BE2C (cell line): ENCODE measurements around the gene HOXD8.

ENCODE experiments used
- DNase-seq: peaks from one replicate; pipeline ENCODE4 v3.0.0-alpha.2; 2020
- H3K27me3 ChIP-seq: fragments of 250-450 bp; sonication (Bioruptor Pico); 2 replicates; pipeline ENCODE4 v1.5.1; 2020; ENCODE audit warnings: mild to moderate bottlenecking
- H3K36me3 ChIP-seq: fragments of 250-450 bp; sonication (Bioruptor Pico); 2 replicates; pipeline ENCODE4 v1.5.1; 2020; ENCODE audit warnings: mild to moderate bottlenecking
- H3K4me1 ChIP-seq: fragments of 250-450 bp; sonication (Bioruptor Pico); 2 replicates; pipeline ENCODE4 v1.5.1; 2020
- H3K4me3 ChIP-seq: 2 replicates; pipeline ENCODE4 v1.5.1; 2011; ENCODE audit warnings: low read depth, low read length
- H3K9me3 ChIP-seq: fragments of 250-450 bp; sonication (Bioruptor Pico); 2 replicates; pipeline ENCODE4 v1.5.1; 2020
- TF ChIP-seq, protein P1 (sequence below): IDR thresholded peaks from 2 replicates; pipeline ENCODE4 v1.5.1; 2012; ENCODE audit warnings: mild to moderate bottlenecking, low read depth, low read length

The HOXD8 gene

GRCh38 chr2:176109946-176110345 lies 19.6 kb upstream of the HOXD8 start:
- Histone ChIP-seq H3K9me3 (no peaks in the 10 kb centered on the region), H3K36me3 (no peaks in the 10 kb centered on the region), H3K4me1 (no peaks in the 10 kb centered on the region), H3K4me3 (no peak overlapping the region), H3K27me3 (peaks cover 62% of the 10 kb centered on the region)
- DNase-seq = no peak
- TF ChIP-seq, protein P1, sequence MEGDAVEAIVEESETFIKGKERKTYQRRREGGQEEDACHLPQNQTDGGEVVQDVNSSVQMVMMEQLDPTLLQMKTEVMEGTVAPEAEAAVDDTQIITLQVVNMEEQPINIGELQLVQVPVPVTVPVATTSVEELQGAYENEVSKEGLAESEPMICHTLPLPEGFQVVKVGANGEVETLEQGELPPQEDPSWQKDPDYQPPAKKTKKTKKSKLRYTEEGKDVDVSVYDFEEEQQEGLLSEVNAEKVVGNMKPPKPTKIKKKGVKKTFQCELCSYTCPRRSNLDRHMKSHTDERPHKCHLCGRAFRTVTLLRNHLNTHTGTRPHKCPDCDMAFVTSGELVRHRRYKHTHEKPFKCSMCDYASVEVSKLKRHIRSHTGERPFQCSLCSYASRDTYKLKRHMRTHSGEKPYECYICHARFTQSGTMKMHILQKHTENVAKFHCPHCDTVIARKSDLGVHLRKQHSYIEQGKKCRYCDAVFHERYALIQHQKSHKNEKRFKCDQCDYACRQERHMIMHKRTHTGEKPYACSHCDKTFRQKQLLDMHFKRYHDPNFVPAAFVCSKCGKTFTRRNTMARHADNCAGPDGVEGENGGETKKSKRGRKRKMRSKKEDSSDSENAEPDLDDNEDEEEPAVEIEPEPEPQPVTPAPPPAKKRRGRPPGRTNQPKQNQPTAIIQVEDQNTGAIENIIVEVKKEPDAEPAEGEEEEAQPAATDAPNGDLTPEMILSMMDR = no peak

DNA sequence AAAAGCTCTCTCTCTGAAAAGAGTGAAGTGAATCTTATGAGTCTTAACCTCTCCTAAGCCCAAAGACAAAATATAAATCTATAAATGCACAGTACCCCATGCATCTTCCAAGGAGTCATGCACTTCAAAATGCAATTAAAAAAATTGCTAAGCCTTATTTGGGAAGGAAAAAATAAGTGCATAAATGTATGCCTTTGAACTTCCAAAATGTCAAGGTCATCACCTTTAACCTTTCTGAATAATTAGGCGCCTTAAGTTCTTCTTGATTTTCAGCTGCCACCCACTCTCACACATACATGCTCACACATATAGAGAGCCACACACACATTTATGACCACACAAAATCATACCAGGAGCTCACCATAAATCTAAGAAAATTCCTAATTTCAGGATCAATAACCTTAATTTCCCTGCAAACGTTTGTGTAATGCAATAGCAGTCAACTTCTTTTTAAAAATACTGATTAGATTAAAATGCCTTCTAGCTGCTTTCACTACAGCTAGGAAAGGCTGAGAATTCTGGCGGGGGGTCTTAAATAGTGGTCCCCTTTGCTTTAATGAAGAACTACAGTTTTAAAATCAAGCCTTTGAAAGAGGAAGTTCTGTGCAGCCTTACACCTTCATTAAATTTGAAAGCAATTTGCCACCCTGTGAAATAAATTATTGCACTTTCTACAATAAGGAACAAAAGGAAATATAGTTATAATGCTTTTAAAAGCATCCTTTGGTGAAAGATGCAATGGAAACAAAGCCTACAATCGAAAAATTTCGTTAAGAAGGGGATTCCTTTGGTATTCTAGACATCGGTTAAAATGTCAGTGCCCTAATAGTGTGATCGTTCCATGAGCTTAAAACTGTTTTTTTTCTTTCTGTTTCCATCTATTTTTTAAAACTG lies 18.8 kb upstream of the HOXD8 start:
- TF ChIP-seq, protein P1 = no peak
- Histone ChIP-seq H3K9me3 (no peaks in the 10 kb centered on the region), H3K27me3 (peaks cover 55% of the 10 kb centered on the region), H3K4me3 (no peak overlapping the region), H3K36me3 (no peaks in the 10 kb centered on the region), H3K4me1 (no peaks in the 10 kb centered on the region)
- no peak for DNase-seq

- Histone ChIP-seq H3K36me3 (no peaks in the 10 kb centered on the region; the same call in 1 of the 2 replicates), H3K9me3 (no peaks in the 10 kb centered on the region), H3K4me1 (no peaks in the 10 kb centered on the region), H3K4me3 (peak overlapping the region; percentile 31), H3K27me3 (peaks cover 49% of the 10 kb centered on the region)
- DNase-seq = peak; percentile 66
- TF ChIP-seq, protein P1 = peak; percentile 78
Observed at GRCh38 chr2:176111309-176111663, 18.2 kb upstream of the HOXD8 start.

DNA sequence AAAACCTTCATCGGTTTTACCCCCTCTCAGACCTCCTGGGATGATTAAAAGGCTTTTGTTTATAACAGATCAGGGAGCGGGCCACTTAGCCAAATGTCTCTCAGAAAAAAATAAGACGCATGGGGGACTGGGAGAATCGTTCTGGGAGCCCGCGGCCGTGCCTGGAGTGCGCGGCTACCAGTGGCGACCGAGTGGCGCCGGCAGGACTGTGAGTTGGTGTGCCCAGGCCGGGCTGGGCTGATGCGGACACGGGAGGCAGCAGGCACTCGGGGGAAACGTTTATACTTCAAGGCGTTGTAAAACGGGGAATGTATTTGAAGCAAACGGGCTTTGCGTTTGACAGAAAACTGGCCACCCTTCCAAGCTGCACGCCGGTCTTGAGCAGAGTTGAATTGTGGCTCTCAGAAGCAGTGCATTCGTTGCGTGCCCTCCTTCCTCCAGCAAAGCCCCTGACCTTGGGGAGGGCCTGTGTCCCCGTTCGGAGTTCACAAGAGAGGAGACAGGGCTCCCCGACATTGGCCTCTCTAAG lies 17.6 kb upstream of the HOXD8 start:
- Histone ChIP-seq H3K9me3 (no peaks in the 10 kb centered on the region), H3K27me3 (peaks cover 43% of the 10 kb centered on the region)
- no peak for DNase-seq

GRCh38 chr2:176112375-176113302 lies 16.9 kb upstream of the HOXD8 start:
- Histone ChIP-seq H3K4me1 (0 out of 2 replicates have a peak, but pooled peaks cover 3% of the 10 kb centered on the region), H3K27me3 (peaks cover 43% of the 10 kb centered on the region), H3K9me3 (no peaks in the 10 kb centered on the region), H3K4me3 (no peak overlapping the region), H3K36me3 (no peaks in the 10 kb centered on the region; the same call in 1 of the 2 replicates)
- no peak for DNase-seq
- TF ChIP-seq, protein P1 = no peak

More for the DNA sequence above, 17.6 kb upstream of the HOXD8 start:
- peak overlapping the region; percentile 31 for H3K4me3 ChIP-seq
- TF ChIP-seq, protein P1 = no peak
- H3K36me3 ChIP-seq = no peaks in the 10 kb centered on the region; the same call in 1 of the 2 replicates
- 0 out of 2 replicates have a peak, but pooled peaks cover 3% of the 10 kb centered on the region for H3K4me1 ChIP-seq
